Coronary artery (tissue), 2 donors: ENCODE measurements around the gene CTNND1.
A peak's percentile ranks its signal among the peaks of the same experiment; 100 is the strongest.

Experiments
- DNase-seq: peaks from one replicate; pipeline ENCODE4 v3.0.0-alpha.2; 2017; ENCODE audit warnings: low spot score
- H3K27ac ChIP-seq, 2 donors: fragments of 200-600 bp; sonication (generic); one replicate each; pipeline ENCODE4 v1.5.1; 2016 to 2019
- H3K4me3 ChIP-seq: fragments of 200-600 bp; sonication (generic); 2 replicates; pipeline ENCODE4 v1.5.1; 2016; ENCODE audit warnings: mild to moderate bottlenecking, moderate library complexity
- CTCF ChIP-seq: fragments of 200-600 bp; sonication (generic); IDR thresholded peaks from one replicate; pipeline ENCODE4 v1.5.1; 2019; ENCODE audit warnings: antibody characterized with exemption

The CTNND1 gene

GRCh38 chr11:57791321-57792059, 29.9 kb downstream of the CTNND1 start:
- TF ChIP-seq CTCF: no peak
- Histone ChIP-seq H3K4me3 (no peak overlapping the region), H3K27ac (peak overlapping the region in 1 of 2 donors; percentile 41)
- DNase-seq: no peak

DNA sequence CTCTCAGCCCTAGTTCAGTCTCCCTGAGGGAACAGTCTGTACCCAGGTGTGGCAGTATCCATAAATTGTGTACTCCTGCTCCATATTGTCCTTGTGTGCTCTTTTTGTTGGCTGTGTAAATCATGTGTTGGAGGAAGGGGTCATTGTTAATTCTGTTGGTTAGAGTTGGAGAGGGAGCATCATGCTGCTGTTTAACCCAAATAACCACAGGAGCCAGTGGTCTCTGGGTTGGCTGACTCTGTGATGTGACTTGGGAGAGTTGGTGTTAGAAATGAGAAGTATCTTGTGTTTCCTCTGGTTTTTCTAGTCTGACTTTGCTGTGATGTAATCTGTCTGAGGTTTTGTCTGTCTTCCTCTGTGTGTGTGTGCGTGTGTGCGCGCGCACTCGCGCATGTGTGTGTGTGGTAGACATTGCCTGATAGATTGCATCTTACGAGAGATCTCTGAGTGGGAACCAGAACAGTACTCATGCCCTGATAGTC, 30.5 kb downstream of the CTNND1 start:
- no peak for TF ChIP-seq CTCF
- H3K4me3 ChIP-seq: no peak overlapping the region
- DNase-seq: no peak
- H3K27ac ChIP-seq: peak overlapping the region in 1 of 2 donors; percentile 41

DNA sequence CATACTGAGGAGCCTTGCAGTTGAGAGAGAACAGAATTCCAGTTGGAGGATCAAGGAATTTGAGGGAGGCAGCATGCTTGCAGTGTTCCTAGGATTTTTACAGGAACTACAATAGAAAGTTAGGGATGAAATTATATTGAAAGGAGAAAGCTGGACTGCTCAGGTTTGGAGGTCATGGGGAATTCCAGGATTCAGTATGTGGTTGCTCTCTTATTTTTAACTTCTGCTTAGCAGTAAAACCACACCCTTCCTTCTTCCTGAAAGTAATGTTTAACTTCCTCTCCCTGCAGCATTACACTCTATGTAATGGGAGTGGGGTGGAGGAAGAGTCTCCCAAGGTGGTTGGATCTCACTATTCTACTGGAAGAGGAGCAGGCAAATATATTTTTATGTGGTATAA, 31.3 kb downstream of the CTNND1 start:
- Histone ChIP-seq H3K4me3 (no peak overlapping the region), H3K27ac (peak overlapping the region in 1 of 2 donors; percentile 41)
- TF ChIP-seq CTCF: no peak
- no peak for DNase-seq

DNA sequence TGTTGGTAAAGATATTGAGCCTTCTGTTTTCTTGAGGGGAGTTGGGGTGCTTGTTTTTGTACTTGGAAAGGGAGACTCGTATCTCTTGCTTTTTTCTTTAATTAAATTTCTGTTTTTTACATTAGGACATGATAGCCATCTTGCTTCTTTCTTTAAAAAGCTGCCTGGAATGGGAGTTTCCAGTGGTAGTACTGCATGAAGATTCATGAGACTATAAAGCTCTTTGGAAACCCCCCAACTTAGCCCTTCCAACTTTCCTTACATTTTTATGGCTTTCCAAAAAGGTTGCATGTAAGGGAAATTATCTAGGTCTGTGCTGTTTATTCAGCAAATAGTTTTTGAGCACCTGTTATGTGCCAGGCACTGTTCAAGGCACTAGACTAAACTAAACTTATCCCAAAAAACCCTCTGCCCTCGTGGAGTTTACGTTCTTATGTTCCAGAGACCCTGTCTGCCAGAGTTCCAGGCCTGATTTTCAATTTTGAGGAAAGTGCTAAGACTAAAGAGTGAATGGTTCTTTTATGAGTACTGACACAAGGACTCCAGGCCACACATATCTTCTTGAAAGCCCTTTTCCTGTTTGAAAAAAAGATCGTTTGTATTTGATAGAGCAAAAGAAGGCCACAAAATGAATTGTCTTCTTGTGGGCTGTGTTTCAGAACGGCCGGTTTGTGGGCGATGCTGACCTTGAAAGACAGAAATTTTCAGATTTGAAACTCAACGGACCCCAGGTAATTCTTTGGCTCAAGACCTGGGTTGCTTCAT, 31.9 kb downstream of the CTNND1 start:
- no peak for TF ChIP-seq CTCF
- Histone ChIP-seq H3K27ac (no peak overlapping the region), H3K4me3 (no peak overlapping the region)
- no peak for DNase-seq

DNA sequence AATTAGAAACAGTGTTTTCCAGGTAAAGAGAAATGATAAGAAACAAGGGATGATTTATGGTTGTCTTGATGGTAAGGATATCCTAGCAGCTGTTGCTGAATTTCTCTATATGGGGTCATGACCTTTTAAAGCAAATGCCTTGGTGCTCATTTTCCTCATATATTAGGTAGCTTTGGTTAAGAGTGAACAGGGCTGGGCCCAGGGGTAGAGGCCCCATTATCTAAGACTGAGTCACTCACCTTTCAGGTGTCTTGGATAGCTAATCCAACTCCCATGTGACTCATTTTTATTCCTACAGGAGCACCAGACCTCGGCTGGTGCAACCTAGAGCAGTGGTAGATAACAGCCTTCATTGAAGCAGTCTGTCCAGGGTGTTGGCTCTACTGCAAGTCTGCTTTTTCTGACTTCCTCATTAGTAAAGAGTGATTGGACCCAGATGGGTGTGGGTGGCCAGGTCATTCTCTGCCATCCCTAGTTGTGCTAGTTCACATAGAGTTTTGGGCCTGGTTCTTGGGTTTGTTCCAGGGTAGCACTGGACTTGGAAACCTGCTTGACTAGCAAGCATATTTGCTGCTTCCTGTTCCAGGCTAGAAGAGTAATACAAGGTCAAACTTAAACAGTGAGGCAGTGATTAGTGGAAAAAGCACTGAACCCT, 37.4 kb downstream of the CTNND1 start:
- no peak for TF ChIP-seq CTCF
- H3K27ac ChIP-seq: peak overlapping the region in 1 of 2 donors; percentile 51
- DNase-seq: no peak
- H3K4me3 ChIP-seq: no peak overlapping the region

DNA sequence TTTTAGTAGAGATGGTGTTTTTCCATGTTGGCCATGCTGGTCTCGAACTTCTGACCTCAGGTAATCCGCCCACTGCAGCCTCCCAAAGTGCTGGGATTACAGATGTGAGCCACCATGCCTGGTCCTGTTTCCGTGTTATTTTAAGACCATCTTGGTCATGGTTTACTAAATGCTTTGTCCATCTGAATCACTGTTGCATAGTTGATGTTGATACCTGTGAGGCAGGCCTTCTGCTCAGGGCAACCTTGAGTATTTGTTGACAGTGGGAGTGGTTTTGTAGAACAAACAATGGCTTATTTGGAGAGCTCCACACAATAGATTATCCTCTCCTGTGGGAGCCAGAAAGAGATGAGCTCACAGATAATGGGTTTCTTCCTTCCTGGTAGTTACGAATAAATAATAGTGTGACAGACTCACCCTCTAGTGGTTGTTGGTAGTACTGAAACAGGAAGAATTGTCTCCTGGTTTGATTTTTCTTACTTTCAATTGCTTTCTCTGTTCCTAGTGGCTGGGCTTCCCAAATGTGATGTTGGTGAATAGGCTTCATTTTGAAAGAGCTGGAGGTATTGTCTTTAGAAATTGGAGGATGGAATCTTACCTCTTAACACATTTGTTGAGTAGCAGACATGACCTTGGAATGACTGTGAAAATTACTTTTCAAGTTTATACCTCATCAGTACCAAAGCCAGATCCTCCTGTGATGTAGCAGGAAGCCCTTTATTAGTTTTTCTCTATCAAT, 39.0 kb downstream of the CTNND1 start:
- H3K27ac ChIP-seq: peak overlapping the region in 1 of 2 donors; percentile 52
- peak; percentile 88 for TF ChIP-seq CTCF
- H3K4me3 ChIP-seq: no peak overlapping the region
- DNase-seq: no peak
